ENCODE results near the gene DOCK3.
A peak's percentile ranks its signal among the peaks of the same experiment; 100 is the strongest.

DOCK3 gene

DNA sequence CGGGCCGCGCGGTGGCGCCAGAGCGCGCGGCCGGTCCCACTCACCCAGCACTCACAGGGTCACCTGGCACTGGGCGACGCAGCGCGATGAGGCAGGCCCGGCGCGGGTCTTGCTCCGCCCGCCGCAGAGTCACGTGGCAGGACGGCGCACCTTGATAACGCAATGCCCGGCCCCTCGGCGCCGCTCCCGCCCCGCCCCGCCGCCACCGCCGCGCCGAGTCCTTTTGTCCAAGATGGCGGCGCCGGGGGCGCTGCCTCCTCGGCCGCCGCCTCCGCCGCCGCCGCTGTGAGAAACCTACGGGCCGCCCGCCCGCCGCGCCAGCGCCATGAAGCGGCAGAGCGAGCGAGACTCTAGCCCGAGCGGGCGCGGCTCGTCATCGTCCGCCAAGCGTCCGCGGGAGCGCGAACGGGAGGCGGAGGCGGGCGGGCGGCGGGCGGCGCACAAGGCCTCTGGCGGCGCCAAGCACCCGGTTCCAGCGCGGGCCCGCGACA is 716.4 kb downstream of the DOCK3 start, which contains the start of gene RBM15B:
Gene RBM15B, plus strand, starts transcription at position 211 of the 491 bp plus-strand sequence. Its CDS starts 115 bp downstream, at position 326.
- DNase-seq = peak; percentile 93 to 97 (median 94)

- peak in 2 of 4 experiments; percentile 35 to 53 for DNase-seq
Measured at GRCh38 chr3:51391566-51392354, 717.0 kb downstream of the DOCK3 start.

DNA sequence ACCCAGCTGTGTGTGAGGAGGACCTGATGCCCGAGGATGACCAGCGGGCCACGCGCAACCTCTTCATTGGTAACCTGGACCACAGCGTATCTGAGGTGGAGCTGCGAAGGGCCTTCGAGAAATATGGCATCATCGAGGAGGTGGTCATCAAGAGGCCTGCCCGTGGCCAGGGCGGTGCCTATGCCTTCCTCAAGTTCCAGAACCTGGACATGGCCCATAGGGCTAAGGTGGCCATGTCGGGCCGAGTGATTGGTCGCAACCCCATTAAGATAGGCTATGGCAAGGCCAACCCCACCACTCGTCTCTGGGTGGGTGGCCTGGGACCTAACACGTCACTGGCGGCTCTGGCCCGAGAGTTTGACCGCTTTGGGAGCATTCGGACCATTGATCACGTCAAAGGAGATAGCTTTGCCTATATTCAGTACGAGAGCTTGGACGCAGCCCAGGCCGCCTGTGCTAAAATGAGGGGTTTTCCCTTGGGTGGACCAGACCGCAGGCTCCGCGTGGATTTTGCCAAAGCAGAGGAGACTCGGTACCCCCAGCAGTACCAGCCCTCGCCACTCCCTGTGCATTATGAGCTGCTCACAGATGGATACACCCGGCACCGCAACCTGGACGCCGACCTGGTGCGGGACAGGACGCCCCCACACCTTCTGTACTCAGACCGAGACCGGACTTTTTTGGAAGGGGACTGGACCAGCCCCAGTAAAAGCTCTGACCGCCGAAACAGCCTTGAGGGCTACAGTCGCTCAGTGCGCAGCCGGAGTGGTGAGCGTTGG is 717.8 kb downstream of the DOCK3 start:
- no peak for DNase-seq

GRCh38 chr3:51393134-51393495 is 718.4 kb downstream of the DOCK3 start:
- DNase-seq = no peak

DNA sequence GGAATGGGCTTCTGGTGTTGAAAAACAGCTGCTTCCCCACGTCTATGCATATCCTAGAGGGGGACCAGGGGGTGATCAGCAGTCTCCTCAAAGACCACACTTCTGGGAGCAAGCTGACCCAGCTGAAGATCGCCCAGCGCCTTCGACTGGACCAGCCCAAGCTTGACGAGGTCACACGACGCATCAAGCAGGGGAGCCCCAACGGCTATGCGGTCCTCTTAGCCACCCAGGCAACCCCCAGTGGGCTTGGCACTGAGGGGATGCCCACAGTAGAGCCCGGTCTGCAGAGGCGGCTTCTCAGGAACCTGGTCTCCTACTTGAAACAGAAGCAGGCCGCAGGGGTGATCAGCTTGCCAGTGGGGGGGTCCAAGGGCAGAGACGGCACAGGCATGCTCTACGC is 718.8 kb downstream of the DOCK3 start:
- no peak for DNase-seq

DNA sequence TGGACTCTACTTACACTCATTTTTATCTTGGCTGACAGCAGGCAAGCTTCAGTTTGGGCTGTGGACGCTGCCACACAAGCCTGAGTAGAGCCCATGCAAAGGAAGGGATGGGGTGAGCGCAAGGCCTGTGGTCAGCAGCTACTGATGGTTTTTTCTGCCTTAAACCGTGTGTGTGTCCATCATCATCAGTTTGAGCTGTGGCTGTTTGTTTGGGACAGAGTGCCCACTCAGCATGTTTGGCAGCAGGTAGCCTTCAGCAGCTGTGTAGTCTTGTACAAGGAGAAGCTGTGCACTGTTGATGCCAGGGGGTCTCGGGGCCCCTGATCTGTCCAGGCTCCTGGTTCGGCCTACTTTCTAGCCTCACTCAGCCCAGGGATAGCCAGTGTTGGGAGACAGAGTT is 719.8 kb downstream of the DOCK3 start:
- DNase-seq = no peak

DNA sequence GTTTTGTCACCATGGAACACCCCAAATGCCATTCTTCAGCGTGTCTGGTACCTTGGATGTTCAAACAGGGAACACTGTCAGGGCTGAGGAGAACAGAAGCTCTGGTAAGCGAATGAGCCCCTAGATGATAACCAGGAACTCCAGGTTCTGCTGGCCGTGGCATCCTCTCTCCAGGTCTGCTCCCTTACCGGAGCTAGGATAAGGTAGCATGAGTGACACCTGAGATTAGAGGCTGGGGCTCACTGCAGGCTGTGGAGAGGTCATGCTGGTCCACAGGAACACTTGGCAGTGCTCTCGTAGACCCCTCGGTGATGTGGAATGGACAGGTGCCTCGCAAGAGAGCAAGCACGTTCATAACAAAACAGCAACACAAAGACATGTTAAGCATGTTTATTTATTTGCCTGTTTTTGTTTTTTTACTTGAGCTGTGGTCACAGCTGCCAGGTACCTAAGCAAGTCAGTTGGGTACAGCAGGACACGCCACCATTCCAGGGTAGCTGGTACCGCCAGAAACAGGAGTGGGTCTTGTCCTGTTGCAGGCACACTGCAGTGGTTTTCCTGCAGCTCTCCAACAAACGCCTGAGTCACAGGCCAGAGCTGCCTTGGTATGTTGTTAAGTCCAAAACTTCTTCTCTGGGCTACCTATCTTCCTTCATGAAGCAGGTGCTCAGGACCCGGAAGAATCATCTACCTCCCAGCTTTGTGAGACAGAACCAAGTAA is 720.9 kb downstream of the DOCK3 start:
- no peak for DNase-seq

GRCh38 chr3:51396401-51396800 is 721.7 kb downstream of the DOCK3 start:
- no peak for DNase-seq

- no peak for DNase-seq
Measured at GRCh38 chr3:51397392-51397791, 722.7 kb downstream of the DOCK3 start.

DNA sequence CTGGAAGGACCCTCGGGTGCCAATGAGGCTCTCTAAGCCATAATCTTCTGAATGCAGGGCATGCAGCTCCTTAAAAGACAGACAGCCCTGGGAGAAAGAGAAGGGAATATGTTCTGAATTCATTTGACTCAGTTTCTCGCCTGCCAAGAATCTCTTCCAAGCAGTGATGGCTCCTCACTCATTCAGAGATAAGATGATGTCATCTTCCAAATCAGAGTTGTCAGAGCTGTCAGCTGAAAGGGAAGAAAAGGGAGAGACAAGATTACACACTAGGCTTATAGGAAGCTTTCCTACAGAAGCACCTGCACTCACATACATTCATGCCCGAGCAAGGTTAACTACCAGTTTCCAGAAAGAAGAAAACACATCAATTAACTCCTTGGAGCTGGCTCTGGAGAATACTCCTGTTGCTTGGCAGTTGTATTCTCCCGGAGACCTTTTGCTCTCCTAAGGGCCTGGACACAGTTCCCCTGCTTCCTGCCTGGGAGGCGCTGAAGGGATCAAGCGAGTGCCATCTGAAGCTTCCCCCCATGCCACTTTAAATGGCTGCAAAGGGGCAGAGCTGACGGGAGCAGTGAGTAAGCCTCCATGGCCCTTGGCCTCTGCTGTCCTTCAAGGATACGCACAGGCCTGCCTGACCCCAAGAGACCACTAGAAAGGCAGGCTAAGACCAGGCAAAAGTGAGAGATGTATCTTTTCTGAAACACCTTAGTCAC is 724.0 kb downstream of the DOCK3 start:
- no peak for DNase-seq

DNA sequence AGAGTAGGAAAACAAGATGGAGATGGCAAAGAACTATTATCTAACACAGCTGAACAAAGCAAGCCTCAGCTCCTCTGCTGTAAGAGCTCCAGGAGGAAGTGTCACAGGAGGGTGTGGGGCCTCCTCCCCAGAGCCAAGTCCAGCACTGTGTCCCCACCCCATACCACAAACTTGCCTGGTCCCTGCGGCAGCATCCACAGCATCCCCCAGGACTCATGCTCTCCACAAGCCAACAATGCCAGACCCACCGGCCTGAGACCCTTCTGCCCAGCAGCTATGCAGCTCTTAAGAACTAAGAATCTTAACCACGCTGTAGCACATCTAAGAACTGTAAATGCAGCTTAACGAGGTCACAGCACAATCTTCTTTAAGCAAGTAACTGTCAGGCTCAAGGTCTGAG is 725.4 kb downstream of the DOCK3 start:
- no peak for DNase-seq

DNA sequence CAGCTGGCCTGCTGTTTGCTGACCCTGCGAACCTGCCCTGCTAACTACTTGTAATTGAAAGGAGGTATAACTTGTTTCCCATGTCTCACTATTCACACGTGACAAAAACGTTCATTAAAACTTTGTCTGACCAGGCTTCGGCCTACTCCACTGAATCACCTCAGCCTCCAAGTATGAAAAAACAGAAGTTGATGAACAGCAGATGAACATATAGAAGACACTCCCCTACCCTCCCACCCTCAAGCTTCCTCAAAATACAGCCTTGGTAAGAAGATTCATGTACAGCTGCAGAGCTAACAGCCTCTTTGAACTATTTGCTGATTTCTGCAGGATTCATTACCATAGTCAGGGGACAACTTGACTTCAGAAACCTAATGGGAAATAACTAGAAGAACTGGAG is 727.0 kb downstream of the DOCK3 start:
- no peak for DNase-seq

DNA sequence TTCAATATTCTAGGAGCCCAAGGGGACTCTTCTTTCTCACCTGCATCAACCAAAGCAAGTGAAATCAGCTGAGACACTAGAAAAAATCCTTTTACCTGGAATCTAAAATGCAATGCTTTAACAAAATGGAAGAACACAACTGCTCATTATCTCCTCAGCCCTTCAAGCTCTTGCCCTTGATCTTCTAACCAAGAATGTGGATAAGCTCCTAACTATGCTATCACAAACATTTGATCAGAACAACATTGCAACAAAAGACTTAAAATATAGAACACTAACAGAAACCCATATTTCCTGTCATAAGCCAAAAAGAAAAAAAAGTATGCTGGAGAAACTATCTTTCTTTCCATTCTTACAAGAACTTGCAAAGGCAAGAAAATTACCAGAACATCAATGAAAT is 728.9 kb downstream of the DOCK3 start:
- DNase-seq = no peak

GRCh38 chr3:51408021-51408420 is 733.3 kb downstream of the DOCK3 start:
- DNase-seq = no peak

DNA sequence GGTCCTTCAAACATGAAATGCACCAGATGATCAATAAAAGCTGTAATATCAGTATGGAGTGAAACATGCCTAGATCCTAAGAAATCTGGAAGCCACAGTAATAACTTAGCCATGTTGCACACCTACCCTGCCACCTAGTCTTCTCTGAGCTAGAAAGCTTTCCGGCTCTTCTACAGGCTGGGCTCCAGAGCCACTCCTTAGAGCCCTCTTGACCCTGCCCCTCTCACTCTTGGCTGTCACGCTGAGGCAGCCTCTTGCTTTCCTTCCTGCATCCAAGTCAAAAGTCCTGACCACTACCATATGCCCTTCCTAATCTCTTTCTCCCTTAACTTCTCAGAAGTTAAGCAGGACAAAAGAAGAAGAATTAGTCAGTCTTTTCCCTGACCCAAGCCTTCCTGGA is 734.1 kb downstream of the DOCK3 start:
- DNase-seq = no peak

DNA sequence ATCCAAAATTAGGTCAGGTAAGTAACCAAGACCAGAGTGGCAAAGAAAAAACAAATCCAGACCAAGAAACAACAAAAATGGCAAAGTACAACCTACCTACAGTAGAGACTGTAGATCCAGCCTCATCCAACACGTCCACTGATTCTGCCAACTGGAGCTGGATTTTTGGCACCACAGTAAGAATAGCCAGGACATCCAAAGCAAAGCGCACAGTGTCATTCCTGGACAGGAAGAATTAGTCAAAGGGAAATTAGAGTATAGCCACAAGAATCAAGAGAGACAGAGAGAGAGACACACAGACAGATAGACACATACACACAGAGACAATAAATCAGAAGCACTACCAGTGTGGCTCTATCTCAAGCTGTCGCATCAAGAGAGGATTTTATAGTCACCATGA is 747.5 kb downstream of the DOCK3 start:
- DNase-seq = no peak

DNA sequence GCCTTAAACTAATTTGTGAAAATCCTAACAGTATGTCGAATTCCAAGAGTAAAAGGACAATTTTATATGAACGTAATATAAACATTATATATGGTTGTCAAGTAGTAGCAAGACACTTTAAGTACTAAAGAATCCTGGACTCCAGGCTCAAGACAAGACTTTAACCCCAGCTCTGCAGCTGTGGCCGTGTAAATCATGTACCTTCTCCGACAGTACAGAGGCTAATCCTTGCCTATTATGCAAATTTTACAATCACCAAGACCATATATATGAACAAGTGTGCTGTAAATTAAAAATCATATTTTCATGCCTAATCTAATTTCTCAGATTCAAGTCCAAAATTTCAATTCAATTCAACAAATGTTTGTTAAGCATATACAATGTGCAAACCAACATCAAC is 752.2 kb downstream of the DOCK3 start:
- no peak for DNase-seq

DNA sequence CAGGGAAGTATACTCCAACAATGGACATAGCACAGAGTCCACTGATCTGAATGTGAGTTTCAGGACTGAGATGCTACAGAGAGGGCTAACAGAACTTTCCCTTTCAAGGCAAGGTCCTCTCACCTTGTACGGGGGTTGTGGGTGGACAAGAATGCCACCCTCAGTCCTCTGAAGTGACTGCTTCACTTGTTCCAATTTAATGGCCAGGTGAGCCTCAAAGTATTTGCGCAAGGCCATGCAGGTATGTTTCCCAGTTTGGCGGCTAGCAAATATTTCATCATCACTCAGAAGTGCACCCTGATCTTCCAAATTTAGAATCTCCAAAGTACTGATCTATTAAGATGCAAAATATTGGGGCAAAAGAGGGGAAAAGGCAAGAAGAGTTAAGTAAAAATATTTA is 754.4 kb downstream of the DOCK3 start:
- no peak for DNase-seq

All from activated naive CD4-positive, alpha-beta T cell (primary cell).